CD4-positive, alpha-beta T cell treated with Interferon gamma for 1 hour (primary cell): ENCODE data around the gene SENP3.
"Not testable (repeated sequence)": the region's sequence is repeated elsewhere in the genome, so short reads cannot be mapped to it uniquely, and the experiment has no call there.

Experiments used
- DNase-seq: peaks from one replicate; pipeline ENCODE4 v3.0.0-alpha.2; 2020

The SENP3 gene

GRCh38 chr17:7597561-7597960 is 35.8 kb downstream of the SENP3 start:
- DNase-seq: not testable (repeated sequence)

GRCh38 chr17:7606280-7606679 is 44.6 kb downstream of the SENP3 start:
- no peak for DNase-seq

- DNase-seq: no peak
Observed at GRCh38 chr17:7610641-7611040, 48.9 kb downstream of the SENP3 start.

GRCh38 chr17:7611635-7612293 is 50.0 kb downstream of the SENP3 start:
- no peak for DNase-seq

GRCh38 chr17:7612294-7612640 is 50.5 kb downstream of the SENP3 start:
- DNase-seq: no peak

- DNase-seq: no peak
Observed at GRCh38 chr17:7613769-7614424, 52.2 kb downstream of the SENP3 start.

GRCh38 chr17:7614425-7615264 is 52.9 kb downstream of the SENP3 start, which contains the start of gene FXR2:
Gene FXR2, minus strand, starts transcription at chr17:7614897. Its CDS starts 365 bp downstream, at chr17:7614532.
- peak; percentile 100 for DNase-seq

GRCh38 chr17:7615265-7615747 is 53.6 kb downstream of the SENP3 start:
- DNase-seq: no peak

GRCh38 chr17:7618608-7619007 is 56.9 kb downstream of the SENP3 start:
- DNase-seq: no peak

- DNase-seq: no peak
Observed at GRCh38 chr17:7620835-7621234, 59.1 kb downstream of the SENP3 start.
